GM18909 (cell line): ENCODE measurements around the gene TSC22D1.
"Not testable (repeated sequence)": the region's sequence is repeated elsewhere in the genome, so short reads cannot be mapped to it uniquely, and the experiment has no call there.

ENCODE experiments used
- ATAC-seq: cut with Tn5 transposase; IDR thresholded peaks from one replicate; pipeline ENCODE4 v1.9.1; 2021; ENCODE audit warnings: mild to moderate bottlenecking; ENCODE audit not compliant: unreplicated experiment, poor library complexity

The TSC22D1 gene

DNA sequence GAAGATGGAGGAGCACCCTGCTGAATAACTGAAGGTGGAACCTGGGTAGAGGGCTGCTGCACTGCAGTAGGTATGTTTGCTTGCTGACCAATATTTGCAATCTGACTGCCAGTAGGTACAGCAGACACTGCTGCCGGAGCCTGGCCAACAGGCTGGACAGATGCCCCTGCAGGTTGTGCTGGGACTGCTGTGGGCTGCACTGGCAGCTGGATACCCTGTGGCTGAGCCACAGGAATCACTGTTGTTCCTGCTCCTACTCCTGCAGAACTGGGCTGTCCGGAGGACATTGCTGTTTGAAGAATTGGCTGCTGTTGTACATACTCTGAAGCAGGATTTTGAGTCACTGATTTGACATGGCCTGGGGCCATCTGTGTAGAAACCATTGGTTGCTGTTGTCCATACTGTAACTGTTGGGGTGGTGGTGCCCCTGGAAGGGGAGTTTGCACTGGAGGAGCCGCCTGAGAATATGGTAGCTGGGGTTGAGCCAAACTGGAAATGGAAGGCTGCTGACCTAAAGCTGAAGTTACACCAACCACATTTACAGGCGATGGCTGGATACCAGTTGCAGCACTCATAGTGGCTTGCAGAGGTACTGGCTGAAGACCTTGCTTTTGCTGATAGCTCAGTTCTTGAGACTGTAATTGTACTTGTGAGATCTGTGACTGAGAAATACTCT lies 2.2 kb downstream of the TSC22D1 start:
- no peak for ATAC-seq

DNA sequence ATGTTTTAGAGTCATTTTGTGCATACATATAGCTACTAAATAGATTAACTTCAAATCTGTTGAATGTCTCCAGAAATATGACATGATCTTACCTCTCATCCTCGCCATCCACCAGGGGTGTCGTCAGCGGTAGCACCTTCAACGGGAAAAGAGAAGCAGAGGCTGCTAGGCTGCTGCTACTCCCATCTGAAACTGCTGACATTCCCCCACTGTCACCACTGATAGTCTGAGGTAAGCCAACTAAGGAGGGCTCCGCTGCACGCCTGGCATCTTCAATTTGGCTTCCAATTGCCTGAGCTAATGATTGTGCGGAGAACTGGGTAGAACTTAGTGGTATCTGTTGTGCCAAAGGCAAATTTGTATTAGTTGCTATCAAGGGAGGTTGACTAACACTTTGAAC lies 3.1 kb downstream of the TSC22D1 start:
- no peak for ATAC-seq

DNA sequence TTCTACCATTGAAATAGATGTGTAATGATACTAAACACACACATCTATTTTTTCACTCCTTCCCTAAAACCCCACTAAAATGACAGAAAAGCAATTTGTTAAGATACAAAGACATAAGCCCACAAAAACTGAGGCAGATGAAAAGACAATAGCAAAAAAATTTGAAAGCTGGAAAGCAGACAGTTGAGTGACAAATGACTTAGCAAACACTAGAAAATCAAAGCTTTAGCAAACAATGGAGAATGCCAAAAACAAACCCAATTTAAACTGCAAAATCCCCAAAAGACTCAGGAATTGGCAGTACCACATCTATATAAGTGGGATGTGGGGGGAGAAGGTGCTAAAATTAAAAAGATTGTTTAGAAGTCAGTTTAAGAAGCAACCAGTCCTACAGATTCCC lies 9.5 kb downstream of the TSC22D1 start:
- no peak for ATAC-seq

DNA sequence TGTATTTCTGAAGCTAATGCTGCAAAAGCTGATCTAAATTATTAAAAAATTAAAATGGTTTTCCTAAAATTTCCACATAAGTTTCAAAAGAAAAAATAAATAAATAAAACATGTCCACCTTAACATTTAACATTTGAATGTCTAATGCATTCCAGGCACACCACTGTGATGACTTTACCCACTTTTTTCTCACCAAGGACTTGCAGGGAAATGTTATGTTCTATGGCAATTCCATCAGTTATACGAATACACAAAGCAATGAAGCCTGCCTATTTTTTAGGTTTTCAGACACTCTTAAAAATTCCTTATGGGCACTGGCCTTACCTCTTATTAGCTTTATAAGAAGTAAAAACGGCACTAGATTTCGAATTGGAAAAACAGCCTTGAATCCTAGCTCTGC lies 10.2 kb downstream of the TSC22D1 start:
- no peak for ATAC-seq

DNA sequence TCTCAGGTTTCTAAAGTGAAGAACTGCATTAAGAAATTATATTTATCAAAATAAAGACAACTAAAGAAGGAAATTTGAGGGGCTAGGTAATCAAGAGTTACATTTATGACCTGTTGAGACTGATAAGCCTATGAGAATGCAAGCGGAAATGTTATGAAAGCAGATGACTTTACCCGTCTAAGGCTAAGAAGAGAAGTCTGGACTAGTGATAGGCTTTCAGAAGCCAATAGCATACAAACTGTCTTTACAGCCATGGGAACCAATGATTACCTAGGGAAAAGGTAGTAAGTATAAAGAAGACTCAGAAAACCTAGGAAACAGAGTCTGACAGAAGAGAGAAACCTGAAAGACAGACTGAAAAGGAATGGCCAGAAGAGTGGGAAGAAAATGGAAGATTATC lies 11.2 kb downstream of the TSC22D1 start:
- no peak for ATAC-seq

DNA sequence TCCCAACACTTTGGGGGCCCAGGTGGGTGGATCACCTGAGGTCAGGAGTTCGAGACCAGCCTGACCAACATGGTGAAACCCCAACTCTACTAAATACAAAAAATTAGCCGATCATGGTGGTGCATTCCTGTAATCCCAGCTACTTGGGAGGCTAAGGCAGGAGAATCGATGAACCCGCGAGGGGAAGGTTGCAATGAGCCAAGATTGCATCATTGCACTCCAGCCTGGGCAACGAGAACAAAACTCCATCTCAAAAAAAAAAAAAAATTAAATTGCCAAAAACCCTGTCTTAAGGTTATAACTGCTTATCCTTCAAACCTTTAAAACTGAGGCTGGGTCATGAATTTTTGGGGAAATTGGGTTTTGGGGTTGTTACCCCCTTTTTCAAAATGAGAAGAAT lies 13.3 kb downstream of the TSC22D1 start:
- not testable (repeated sequence) for ATAC-seq

DNA sequence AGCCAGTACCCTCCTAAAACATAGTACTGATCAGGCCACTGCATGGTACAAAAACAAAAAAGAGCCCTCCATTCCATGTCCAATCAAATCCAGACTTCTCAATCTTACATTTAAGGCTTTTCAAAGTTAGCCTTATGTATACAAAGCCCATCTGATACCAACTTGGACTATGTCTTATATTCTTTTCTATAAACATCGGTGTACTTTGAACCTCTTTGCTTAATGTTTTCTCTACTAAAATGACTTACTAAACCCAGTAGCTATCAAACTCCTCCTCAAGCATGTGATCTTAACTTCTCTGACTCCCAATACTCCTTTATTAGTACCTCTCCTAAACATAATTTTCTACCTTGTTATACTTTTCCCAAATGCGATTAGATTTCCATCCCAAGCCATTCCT lies 14.8 kb downstream of the TSC22D1 start:
- no peak for ATAC-seq

DNA sequence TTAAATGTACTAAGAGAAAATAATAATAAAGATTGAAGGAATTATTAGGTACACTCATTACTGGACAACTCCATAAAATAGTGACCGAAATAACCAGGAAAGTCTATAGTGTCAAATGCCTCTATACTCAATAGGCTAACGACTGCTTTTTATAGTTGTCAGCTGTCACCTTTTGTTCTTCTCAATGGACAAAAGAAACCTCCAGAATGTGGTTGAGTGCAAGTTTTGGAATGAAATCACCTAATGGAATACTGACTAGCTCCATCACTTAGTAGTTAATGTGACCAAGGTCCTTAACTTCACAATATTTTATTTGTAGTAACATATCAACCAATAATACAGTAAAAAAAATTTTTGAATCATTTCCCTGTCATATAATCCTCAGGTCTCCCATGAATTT lies 18.1 kb downstream of the TSC22D1 start:
- ATAC-seq: no peak

DNA sequence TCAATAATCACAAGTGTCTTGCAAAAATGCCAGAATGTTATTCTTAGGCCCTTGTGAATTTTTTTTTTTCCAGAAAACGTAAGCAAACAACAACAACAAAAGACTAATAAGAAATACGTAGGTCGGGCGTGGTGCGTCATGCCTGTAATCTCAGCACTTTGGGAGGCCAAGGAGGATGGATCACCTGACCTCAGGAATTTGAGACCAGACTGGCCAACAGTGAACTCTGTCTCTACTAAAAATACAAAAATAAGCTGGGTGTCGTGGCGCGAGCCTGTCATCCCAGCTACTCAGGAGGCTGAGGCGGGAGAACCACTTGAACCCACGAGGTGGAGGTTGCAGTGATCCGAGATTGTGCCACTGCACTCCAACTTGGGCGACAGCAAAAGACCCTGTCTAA lies 20.9 kb downstream of the TSC22D1 start:
- no peak for ATAC-seq

DNA sequence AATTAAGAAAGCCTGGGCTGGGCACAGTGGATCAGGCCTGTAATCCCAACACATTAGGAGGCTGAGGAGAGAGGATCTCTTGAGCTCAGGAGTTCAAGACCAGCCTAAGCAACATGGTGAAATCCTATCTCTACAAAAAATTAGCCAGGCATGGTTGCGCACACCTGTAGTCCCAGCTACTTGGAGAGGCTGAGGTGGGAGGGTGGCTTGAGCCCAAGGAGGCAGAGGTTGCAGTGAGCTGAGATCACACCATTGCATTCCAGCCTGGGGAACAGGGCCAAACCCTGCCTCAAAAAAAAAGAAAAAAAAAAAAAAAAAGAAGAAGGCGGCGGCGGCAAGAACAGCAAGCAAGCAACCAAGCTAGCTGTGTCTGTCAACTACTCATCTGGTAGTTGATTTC lies 26.7 kb downstream of the TSC22D1 start:
- no peak for ATAC-seq

DNA sequence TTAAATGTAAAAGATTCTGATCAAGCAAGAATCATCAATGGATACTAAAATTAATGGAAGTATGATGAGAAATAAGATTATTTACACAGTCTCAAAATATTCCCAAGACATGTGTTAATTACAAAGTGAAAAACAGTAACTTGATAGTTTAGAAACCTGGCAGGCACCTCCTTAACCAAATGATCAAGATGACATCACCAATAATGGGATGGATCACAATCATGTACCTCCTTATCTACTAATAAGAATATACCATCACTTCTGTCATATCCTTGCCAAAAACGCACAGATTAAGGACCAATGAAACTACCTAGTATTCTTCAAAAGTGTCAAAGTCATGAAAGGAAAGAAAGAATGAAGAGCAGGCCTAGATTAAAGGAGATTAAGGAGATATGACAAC lies 30.0 kb downstream of the TSC22D1 start:
- ATAC-seq: no peak

DNA sequence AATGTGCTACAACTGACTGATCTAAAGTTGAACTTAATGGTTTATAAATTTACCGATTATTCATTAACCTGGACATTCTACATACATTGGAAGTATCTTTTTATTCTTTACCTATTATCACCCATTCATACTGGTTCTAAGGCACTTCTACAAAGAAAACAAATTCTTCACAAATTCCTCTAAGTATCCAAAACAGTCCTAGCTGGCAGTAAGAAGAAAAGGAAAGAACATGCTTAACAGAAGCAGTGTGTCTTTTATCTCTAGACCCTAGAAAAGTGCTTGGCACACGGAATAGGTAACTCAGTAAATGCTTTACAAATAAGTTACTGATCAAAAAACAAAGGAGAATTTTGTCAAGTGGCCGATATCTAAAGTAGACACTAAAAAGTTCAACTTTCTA lies 32.8 kb downstream of the TSC22D1 start:
- no peak for ATAC-seq

DNA sequence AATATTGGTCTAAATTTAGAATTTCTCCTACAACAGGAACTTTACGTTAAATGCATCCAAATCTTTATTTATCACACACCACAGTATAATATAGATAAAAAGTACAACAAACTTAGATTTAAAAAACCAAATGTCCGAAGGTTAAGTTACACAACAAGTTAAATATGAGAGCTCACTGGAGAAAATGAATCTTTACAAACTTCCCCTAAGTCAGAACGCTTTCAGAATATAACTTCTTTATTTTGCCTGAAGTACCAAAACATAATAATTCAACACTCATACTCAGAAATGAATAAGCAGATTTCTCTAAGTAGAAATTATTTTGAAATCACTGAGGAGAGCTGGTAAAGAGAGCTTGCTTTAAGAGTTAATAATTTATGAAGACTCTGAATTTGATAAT lies 33.8 kb downstream of the TSC22D1 start:
- no peak for ATAC-seq

DNA sequence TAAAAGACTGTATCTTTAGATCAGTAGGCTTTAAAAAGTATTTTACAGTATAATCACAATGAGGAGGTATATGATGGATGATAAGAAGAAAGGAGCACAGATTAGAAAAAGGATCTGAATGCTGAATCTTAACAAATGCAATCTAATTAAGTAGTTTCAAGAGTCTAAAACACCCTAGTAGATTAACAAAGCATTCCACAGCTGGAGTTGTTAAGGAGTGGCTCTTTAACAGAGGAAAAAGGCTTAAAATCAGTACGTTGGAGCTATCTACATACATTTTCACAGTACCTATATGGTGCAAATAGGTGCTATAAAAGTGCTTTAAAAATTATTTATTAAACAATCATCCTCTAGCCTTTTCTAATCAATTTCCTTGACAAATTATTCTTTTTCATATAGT lies 34.5 kb downstream of the TSC22D1 start:
- ATAC-seq: no peak

DNA sequence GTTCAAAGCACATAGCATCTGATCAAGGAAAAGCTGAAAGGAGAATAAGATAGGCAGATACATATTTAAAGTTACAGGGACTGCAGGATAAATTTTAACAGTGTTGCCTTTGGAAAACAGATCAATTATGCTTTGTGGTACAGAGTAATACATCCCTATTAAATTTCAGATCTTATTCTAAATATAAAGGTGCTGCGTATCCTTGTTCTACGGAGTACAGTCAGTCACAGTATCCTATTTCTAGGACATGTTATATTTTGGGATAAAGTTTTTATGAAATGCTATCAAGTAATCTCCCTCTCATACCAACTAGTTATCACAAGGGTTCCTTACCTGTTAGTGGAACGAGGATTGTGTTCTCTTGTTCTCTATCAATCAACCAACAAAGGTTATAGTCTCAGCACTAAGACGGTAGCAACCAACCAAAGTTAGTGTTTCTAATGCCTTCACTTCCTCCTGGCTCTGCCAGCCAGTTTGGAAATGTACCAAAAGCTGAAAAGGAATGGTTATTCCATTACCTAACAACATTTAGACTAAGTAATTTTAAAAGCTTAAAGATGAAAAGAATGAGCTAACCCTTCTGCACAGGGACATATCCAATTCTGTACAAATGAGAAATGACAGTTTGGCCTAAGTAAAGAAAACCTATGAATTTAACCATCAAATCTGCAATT lies 35.2 kb downstream of the TSC22D1 start:
- no peak for ATAC-seq

DNA sequence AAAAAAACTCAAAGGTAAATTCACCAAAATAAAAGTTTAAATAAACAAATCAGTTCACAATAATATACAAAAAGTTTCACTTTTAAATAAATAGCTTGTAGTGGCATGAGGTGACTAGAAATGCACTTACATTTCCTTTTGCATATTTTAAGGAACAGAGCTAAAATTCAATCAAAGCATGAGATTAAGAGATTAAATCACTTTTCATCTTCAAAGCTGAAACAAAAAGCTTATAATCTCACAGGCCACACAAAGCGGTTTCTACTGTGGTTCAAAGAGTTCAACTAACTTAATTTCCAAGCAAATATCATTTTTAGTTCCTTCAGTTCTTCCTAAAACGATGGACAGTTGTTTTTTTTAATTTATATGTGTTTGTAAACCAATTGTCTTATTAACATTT lies 38.9 kb downstream of the TSC22D1 start:
- ATAC-seq: no peak

DNA sequence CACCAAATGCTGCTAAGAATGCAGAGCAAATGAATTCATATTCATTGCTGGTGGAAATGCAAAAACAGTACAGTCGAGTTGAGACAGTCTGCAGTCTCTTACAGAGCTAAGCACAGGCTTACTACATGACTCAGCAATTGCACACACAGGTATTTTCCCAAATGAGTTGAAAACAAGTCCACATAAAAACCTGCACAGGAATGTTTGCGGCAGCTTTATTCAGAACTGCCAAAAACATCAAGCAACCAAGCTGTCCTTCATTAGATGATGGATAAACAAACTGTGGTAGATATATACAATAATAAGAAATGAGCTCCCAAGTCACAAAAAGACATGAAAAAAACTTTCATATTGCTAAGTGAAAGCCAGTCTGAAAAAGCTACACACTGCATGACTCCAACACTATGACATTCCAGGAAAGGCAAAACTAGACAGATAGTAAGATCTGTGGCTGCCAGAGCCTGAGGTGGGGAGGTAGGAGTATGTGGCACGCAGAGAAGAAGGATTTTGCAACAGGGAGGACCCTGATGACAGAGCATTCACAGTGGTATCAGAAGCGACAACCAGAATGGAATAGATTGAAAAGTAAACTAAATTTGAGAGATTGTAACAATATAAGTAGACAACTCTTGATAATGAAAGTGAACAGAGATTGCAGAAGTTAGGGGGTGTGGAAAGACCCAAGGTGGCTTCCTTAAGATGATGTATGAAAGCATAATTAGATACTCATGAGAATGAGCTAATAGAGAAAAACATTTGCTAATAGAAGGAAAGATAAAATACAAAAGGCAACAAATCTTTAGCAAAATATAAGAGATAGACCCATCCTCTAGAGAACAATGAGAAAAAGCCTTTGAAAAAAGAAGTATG lies 52.7 kb downstream of the TSC22D1 start:
- no peak for ATAC-seq

DNA sequence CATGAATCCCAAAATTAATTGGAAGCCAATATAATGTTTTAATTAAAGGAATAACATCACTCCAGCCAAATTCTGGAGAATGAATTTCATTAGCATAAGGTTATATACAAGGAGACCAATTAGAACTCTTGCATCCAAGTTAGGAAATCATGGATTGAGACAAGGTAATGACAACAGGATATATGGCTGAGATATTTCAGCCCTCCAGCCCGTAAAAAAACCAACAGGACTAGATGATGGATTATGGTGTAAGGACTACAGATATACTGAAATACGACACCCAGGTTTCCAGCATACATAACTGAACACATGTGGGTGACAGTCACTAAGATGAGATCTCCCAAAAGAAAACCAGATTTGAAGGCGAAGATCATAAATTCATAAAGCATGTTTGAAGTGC lies 56.5 kb downstream of the TSC22D1 start:
- no peak for ATAC-seq

DNA sequence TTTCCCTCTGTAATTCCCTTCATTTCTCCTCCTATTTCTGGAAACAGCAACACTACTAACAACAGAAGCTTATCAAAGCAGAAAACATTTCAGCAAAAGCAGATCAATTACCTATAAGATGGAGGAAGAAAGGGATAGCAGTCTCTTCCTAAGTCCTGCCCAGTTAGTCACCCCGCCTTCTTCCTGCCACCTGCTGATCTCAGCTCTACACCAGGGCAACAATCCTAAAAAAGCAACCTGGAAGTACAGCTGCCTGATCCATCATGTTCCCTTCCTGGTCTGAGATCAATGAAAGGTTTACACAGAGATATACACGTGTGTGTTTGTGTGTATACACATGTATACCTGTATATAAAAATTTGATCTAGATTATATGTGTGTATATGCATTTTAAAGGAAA lies 59.4 kb downstream of the TSC22D1 start:
- ATAC-seq: no peak

DNA sequence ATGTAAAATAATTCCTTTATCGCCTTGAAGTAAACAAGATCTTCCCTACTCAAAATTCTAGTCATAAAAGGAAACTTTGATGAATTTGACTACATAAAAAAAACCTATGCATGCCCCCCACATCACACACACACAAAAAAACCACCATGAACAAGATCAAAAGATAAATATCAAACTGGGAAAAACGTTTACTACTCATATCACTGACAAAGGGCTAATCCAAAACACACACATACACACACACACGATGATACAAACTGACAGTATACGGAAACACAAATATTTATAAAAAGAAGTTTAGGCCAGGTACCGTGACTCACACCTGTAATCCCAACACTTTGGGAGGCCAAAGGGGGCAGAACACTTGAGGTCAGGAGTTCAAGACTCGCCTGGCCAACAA lies 61.9 kb downstream of the TSC22D1 start:
- no peak for ATAC-seq

DNA sequence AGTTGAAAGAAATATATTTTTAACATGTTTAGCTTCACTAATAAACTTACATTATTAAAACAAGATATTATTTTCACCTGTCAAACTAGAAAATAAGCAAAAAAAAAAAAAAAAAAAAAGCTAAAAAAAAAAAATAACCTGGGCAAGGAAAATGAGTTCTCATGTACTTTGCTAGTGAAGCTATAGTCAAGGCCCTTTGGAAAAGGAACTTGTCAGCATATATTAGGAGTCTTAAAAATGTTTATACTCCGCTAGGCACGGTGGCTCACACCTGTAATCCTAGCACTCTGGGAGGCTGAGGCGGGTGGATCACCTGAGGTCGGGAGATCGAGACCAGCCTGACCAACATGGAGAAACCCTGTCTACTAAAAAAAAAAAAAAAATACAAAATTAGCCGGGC lies 66.3 kb downstream of the TSC22D1 start:
- not testable (repeated sequence) for ATAC-seq
